GM18505 (cell line): Measurements from ENCODE around the gene RAB21.

Source experiments
- ATAC-seq: cut with Tn5 transposase; IDR thresholded peaks from one replicate; pipeline ENCODE4 v1.9.1; 2021; ENCODE audit not compliant: unreplicated experiment
- POLR2A ChIP-seq: IDR thresholded peaks from 4 replicates; pipeline ENCODE4 v1.6.1; 2011; ENCODE audit warnings: borderline replicate concordance; ENCODE audit not compliant: insufficient read depth, insufficient read length; ENCODE audit errors: extremely low read depth

The RAB21 gene

DNA sequence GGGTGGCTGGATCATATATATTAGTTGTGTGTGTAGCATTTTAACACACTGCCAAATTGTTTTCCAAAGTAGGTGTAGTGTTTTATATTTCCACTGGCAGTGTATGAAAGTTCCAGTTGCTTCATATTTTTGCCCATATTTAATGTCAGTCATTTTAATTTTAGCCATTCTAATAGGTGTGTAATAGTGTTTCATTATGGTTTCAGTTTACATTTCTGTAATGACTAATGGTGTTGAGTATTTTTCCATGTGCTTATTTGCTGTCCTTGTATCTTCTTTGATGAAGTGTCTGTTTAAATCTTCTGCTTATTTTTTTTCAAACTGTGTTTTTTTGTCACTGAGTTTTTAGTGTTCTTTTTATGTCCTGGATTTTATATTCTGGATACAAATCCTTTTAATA is 93.5 kb downstream of the RAB21 start:
- no peak for ATAC-seq
- TF ChIP-seq POLR2A = no peak

DNA sequence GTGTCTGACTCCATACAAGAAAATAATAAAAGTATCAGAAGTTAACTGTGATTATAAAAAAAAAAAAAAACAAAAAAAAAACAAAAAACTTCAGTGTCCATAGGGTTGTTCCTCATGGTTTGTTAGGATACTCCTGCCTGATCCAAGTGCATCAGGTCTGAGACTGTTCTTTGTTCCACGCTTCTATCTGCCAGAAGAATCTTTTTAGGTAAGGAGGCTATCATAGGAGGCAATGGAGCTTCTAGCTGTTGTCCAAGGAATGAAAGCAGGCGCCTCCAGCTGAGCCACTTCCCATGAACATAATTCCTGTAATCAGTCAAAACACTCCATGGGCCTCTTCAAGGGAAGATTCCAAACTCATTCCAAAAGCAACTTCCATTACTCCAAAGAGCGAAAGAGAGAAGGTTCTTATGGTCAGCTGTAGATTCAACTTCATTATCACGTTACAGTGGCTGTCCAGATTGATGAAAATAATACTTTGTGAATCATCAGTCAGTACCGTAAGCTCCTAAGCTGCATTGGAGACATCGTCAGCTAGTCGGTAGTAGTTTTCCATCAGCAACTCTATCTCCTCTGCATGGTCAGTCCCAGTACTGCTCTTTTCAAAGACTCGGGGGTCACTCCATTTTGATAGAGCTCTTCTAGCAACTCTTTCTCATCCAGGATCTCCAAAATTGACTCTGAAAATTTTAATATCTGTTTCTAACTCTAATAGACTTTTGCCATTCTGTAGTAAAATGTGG is 94.6 kb downstream of the RAB21 start:
- no peak for ATAC-seq
- TF ChIP-seq POLR2A = no peak
